Measurements from ENCODE around the gene ABCB9. TPM values are rescaled to one million over a fixed set of nuclear protein-coding genes. Genes with fewer than 3 reads are reported as not detected.

Gene ABCB9
- total RNA-seq, 1 donor from 2014 or later = 8.8 TPM

- peaks cover 23% of the 10 kb centered on the region for H3K4me1 Mint-ChIP-seq (ENCODE audit: low read depth, unreplicated experiment)
- no peak for DNase-seq
- H3K4me3 Mint-ChIP-seq (ENCODE audit: unreplicated experiment) = peak overlapping the region; percentile 64
- no peak for TF ChIP-seq CTCF (IDR thresholded peaks at IDR 0.05; ENCODE audit: partially characterized antibody, unreplicated experiment)
- peaks cover 19% of the 10 kb centered on the region for H3K27me3 Mint-ChIP-seq (ENCODE audit: unreplicated experiment)
- H3K36me3 Mint-ChIP-seq (ENCODE audit: unreplicated experiment) = peaks cover 5% of the 10 kb centered on the region
- peaks cover 15% of the 10 kb centered on the region for H3K9me3 Mint-ChIP-seq (ENCODE audit: unreplicated experiment)
- no peak overlapping the region for H3K27ac Mint-ChIP-seq (ENCODE audit: unreplicated experiment)
Measured at GRCh38 chr12:122891661-122892525, 74.4 kb downstream of the ABCB9 start.

GRCh38 chr12:122889761-122890520 lies 76.3 kb downstream of the ABCB9 start:
- H3K27me3 Mint-ChIP-seq (ENCODE audit: unreplicated experiment) = peaks cover 5% of the 10 kb centered on the region
- no peaks in the 10 kb centered on the region for H3K36me3 Mint-ChIP-seq (ENCODE audit: unreplicated experiment)
- no peak for DNase-seq
- peaks cover 5% of the 10 kb centered on the region for H3K9me3 Mint-ChIP-seq (ENCODE audit: unreplicated experiment)
- TF ChIP-seq CTCF (IDR thresholded peaks at IDR 0.05; ENCODE audit: partially characterized antibody, unreplicated experiment) = no peak
- peaks cover 29% of the 10 kb centered on the region for H3K4me1 Mint-ChIP-seq (ENCODE audit: low read depth, unreplicated experiment)
- no peak overlapping the region for H3K4me3 Mint-ChIP-seq (ENCODE audit: unreplicated experiment)
- no peak overlapping the region for H3K27ac Mint-ChIP-seq (ENCODE audit: unreplicated experiment)

- H3K36me3 Mint-ChIP-seq (ENCODE audit: unreplicated experiment) = no peaks in the 10 kb centered on the region
- no peak overlapping the region for H3K4me3 Mint-ChIP-seq (ENCODE audit: unreplicated experiment)
- peaks cover 4% of the 10 kb centered on the region for H3K9me3 Mint-ChIP-seq (ENCODE audit: unreplicated experiment)
- peaks cover 34% of the 10 kb centered on the region for H3K4me1 Mint-ChIP-seq (ENCODE audit: low read depth, unreplicated experiment)
- no peak for TF ChIP-seq CTCF (IDR thresholded peaks at IDR 0.05; ENCODE audit: partially characterized antibody, unreplicated experiment)
- H3K27me3 Mint-ChIP-seq (ENCODE audit: unreplicated experiment) = peaks cover 3% of the 10 kb centered on the region
- H3K27ac Mint-ChIP-seq (ENCODE audit: unreplicated experiment) = no peak overlapping the region
- no peak for DNase-seq
Measured at GRCh38 chr12:122888232-122888752, 78.0 kb downstream of the ABCB9 start.

- no peak overlapping the region for H3K27ac Mint-ChIP-seq (ENCODE audit: unreplicated experiment)
- peaks cover 4% of the 10 kb centered on the region for H3K9me3 Mint-ChIP-seq (ENCODE audit: unreplicated experiment)
- H3K4me3 Mint-ChIP-seq (ENCODE audit: unreplicated experiment) = no peak overlapping the region
- peaks cover 3% of the 10 kb centered on the region for H3K27me3 Mint-ChIP-seq (ENCODE audit: unreplicated experiment)
- peaks cover 34% of the 10 kb centered on the region for H3K4me1 Mint-ChIP-seq (ENCODE audit: low read depth, unreplicated experiment)
- DNase-seq = no peak
- no peaks in the 10 kb centered on the region for H3K36me3 Mint-ChIP-seq (ENCODE audit: unreplicated experiment)
- TF ChIP-seq CTCF (IDR thresholded peaks at IDR 0.05; ENCODE audit: partially characterized antibody, unreplicated experiment) = no peak
Measured at GRCh38 chr12:122887819-122888212, 78.4 kb downstream of the ABCB9 start.

All from glutamatergic neuron (in vitro differentiated cells).